IMR-90 (cell line): Measurements from ENCODE around the gene POMT2. TPM values are rescaled to one million over a fixed set of nuclear protein-coding genes. Genes with fewer than 3 reads are reported as not detected.

Experiments used
- ATAC-seq: fragments of 200-7000 bp; cut with Tn5 transposase; 2 replicates; pipeline ENCODE4 v1.9.1; 2020; ENCODE audit warnings: low read depth, mild to moderate bottlenecking, moderate library complexity
- BruUV-seq: library from RNA; stranded (reverse); fragments of 400-500 nt; replicated peaks from 2 replicates; lab custom pipeline; 2021; lab: Mats Ljungman, UMichigan
- CTCF ChIA-PET: fragments of 300-600 bp; formaldehyde crosslinking; extraction: SDS; loops from one replicate; lab custom pipeline; 2021; ENCODE audit warnings: antibody characterized with exemption; lab: Yijun Ruan, JAX
- POLR2A ChIA-PET: fragments of 300-600 bp; sonication (Branson Sonifier 250); formaldehyde crosslinking; loops from one replicate; lab custom pipeline; 2022; ENCODE audit warnings: antibody characterized with exemption; ENCODE audit not compliant: unreplicated experiment; lab: Charles Lee
- DNase-seq: peaks from one replicate; pipeline ENCODE4 v3.0.0; 2013
- H2AFZ ChIP-seq: replicated peaks from 2 replicates; pipeline ENCODE3; 2013; ENCODE audit warnings: low read length, mild to moderate bottlenecking; ENCODE audit not compliant: poor library complexity
- H2AK5ac ChIP-seq: 2 replicates; pipeline ENCODE4 v1.6.1; 2013; ENCODE audit warnings: low read depth, low read length, inconsistent platforms
- H2AK9ac ChIP-seq: replicated peaks from 2 replicates; pipeline ENCODE3; 2013; ENCODE audit warnings: mild to moderate bottlenecking, low read depth, low read length, moderate library complexity; ENCODE audit not compliant: poor library complexity
- H2BK120ac ChIP-seq: 2 replicates; pipeline ENCODE4 v1.6.1; 2013; ENCODE audit warnings: low read depth, low read length, inconsistent platforms
- H2BK15ac ChIP-seq: 3 replicates; pipeline ENCODE4 v1.6.1; 2013; ENCODE audit warnings: low read depth, low read length, inconsistent platforms
- H2BK20ac ChIP-seq: 2 replicates; pipeline ENCODE4 v1.6.1; 2013; ENCODE audit warnings: low read depth, mild to moderate bottlenecking, inconsistent platforms, low read length, moderate library complexity
- H2BK5ac ChIP-seq: 2 replicates; pipeline ENCODE4 v1.6.1; 2013; ENCODE audit warnings: mild to moderate bottlenecking, low read depth, low read length, inconsistent platforms; ENCODE audit not compliant: poor library complexity, severe bottlenecking
- H3K14ac ChIP-seq: replicated peaks from 2 replicates; pipeline ENCODE4 v1.6.1; 2013; ENCODE audit warnings: low read depth, low read length, inconsistent platforms
- H3K18ac ChIP-seq: 2 replicates; pipeline ENCODE4 v1.6.1; 2013; ENCODE audit warnings: low read depth, low read length, control low read depth
- H3K23ac ChIP-seq: 2 replicates; pipeline ENCODE4 v1.6.1; 2013; ENCODE audit warnings: low read depth, low read length, inconsistent platforms
- H3K27ac ChIP-seq: 2 replicates; pipeline ENCODE4 v1.5.1; 2013; ENCODE audit warnings: mild to moderate bottlenecking, control low read depth, low read length; ENCODE audit not compliant: insufficient read depth
- H3K27me3 ChIP-seq: 2 replicates; pipeline ENCODE4 v1.6.1; 2013; ENCODE audit warnings: low read length; ENCODE audit not compliant: control insufficient read depth, insufficient read depth
- H3K36me3 ChIP-seq: 2 replicates; pipeline ENCODE4 v1.6.1; 2013; ENCODE audit warnings: low read length, mixed read lengths; ENCODE audit not compliant: control insufficient read depth, insufficient read depth
- H3K4ac ChIP-seq: 2 replicates; pipeline ENCODE4 v1.6.1; 2013; ENCODE audit warnings: low read depth, low read length, inconsistent platforms
- H3K4me1 ChIP-seq: 2 replicates; pipeline ENCODE4 v1.6.1; 2013; ENCODE audit warnings: low read length, mixed read lengths; ENCODE audit not compliant: control insufficient read depth, insufficient read depth
- H3K4me2 ChIP-seq: 2 replicates; pipeline ENCODE4 v1.6.1; 2013; ENCODE audit warnings: low read depth, mild to moderate bottlenecking, control low read depth, low read length, moderate library complexity
- H3K4me3 ChIP-seq: 2 replicates; pipeline ENCODE4 v1.5.1; 2013; ENCODE audit warnings: low read depth, mild to moderate bottlenecking, control low read depth, low read length, moderate library complexity; ENCODE audit not compliant: insufficient read depth
- H3K56ac ChIP-seq: 2 replicates; pipeline ENCODE4 v1.6.1; 2013; ENCODE audit warnings: low read length, inconsistent platforms; ENCODE audit not compliant: insufficient read depth; ENCODE audit errors: extremely low read depth
- H3K79me1 ChIP-seq, 2 experiments: 2 replicates each; pipeline ENCODE4 v1.6.1; 2013; ENCODE audit warnings: low read length in 2 of 2, inconsistent platforms in 1 of 2, low read depth in 1 of 2
- H3K9ac ChIP-seq: 2 replicates; pipeline ENCODE4 v1.6.1; 2013; ENCODE audit warnings: low read depth, low read length, control low read depth
- H3K9me1 ChIP-seq: 2 replicates; pipeline ENCODE4 v1.6.1; 2013; ENCODE audit warnings: low read length, inconsistent platforms; ENCODE audit not compliant: insufficient read depth
- H3K9me3 ChIP-seq: 2 replicates; pipeline ENCODE4 v1.6.1; 2013; ENCODE audit warnings: low read length; ENCODE audit not compliant: control insufficient read depth, insufficient read depth
- H4K20me1 ChIP-seq: 2 replicates; pipeline ENCODE4 v1.6.1; 2013; ENCODE audit warnings: low read length, inconsistent platforms; ENCODE audit not compliant: insufficient read depth
- H4K5ac ChIP-seq: 2 replicates; pipeline ENCODE4 v1.6.1; 2013; ENCODE audit warnings: mild to moderate bottlenecking, low read depth, low read length, control low read depth
- H4K8ac ChIP-seq, 2 experiments: 2 replicates each; pipeline ENCODE4 v1.6.1; 2013; ENCODE audit warnings: low read depth in 2 of 2, low read length in 2 of 2, control low read depth in 1 of 2, inconsistent platforms in 1 of 2
- H4K91ac ChIP-seq: 2 replicates; pipeline ENCODE4 v1.6.1; 2013; ENCODE audit warnings: low read depth, low read length, inconsistent platforms; ENCODE audit not compliant: insufficient read depth
- CEBPB ChIP-seq: IDR thresholded peaks from 2 replicates; pipeline ENCODE4 v1.6.1; 2012; ENCODE audit warnings: low read depth, low read length, improper control_type of control experiment
- CHD1 ChIP-seq: IDR thresholded peaks from 2 replicates; pipeline ENCODE4 v1.6.1; 2012; ENCODE audit warnings: low read depth, low read length, improper control_type of control experiment
- ELK1 ChIP-seq: fragments of 150-350 bp; IDR thresholded peaks from 2 replicates; pipeline ENCODE4 v1.6.1; 2016; ENCODE audit warnings: low read depth, mild to moderate bottlenecking, low read length, moderate library complexity, borderline replicate concordance
- MAFK ChIP-seq: IDR thresholded peaks from 2 replicates; pipeline ENCODE4 v1.6.1; 2012; ENCODE audit warnings: low read depth, low read length, improper control_type of control experiment
- MAZ ChIP-seq: IDR thresholded peaks from 2 replicates; pipeline ENCODE4 v1.6.1; 2012; ENCODE audit warnings: low read depth, mild to moderate bottlenecking, low read length, improper control_type of control experiment, moderate library complexity, borderline replicate concordance
- MXI1 ChIP-seq: IDR thresholded peaks from 2 replicates; pipeline ENCODE4 v1.6.1; 2012; ENCODE audit warnings: low read depth, mild to moderate bottlenecking, low read length, moderate library complexity, borderline replicate concordance
- NFE2L2 ChIP-seq: fragments of 150-350 bp; IDR thresholded peaks from 2 replicates; pipeline ENCODE4 v1.6.1; 2016; ENCODE audit warnings: low read depth, mild to moderate bottlenecking, low read length
- POLR2A ChIP-seq: IDR thresholded peaks from 2 replicates; pipeline ENCODE4 v1.6.1; 2012; ENCODE audit warnings: mild to moderate bottlenecking, low read depth, low read length
- RAD21 ChIP-seq: IDR thresholded peaks from 2 replicates; pipeline ENCODE4 v1.6.1; 2012; ENCODE audit warnings: low read length, improper control_type of control experiment
- RCOR1 ChIP-seq: IDR thresholded peaks from 2 replicates; pipeline ENCODE4 v1.6.1; 2012; ENCODE audit warnings: mild to moderate bottlenecking, low read length, improper control_type of control experiment; ENCODE audit not compliant: insufficient replicate concordance
- SMC3 ChIP-seq: fragments of 150-350 bp; IDR thresholded peaks from 2 replicates; pipeline ENCODE4 v1.6.1; 2016; ENCODE audit warnings: low read depth, mild to moderate bottlenecking, antibody characterized with exemption, low read length, moderate library complexity
- WGBS, 2 experiments: methylation state at CpG; one replicate each; pipeline versions ENCODE4 v1.1.5 to v1.1.7; 2013; ENCODE audit warnings: missing lambda C conversion rate in 2 of 2; ENCODE audit not compliant: insufficient read length in 1 of 2; ENCODE audit errors: extremely low coverage in 2 of 2; 5-methylcytosine and 5-hydroxymethylcytosine counted together
- dilution Hi-C: fragments of 300-500 bp; cut with HindIII; formaldehyde crosslinking; loops from one replicate; pipeline ENCODE4 v1.14.3; 2018; ENCODE audit warnings: low sequenced_read_pairs; ENCODE audit not compliant: unreplicated experiment
- in situ Hi-C: fragments of 300-500 bp; cut with MboI; formaldehyde crosslinking; loops from 3 replicates; pipeline ENCODE4 v1.14.3; 2019; ENCODE audit warnings: low sequenced_read_pairs, inconsistent platforms, mixed read lengths
- intact Hi-C: fragments of 100-400 bp; cut with micrococcal nuclease; formaldehyde crosslinking; loops from 2 replicates; pipeline ENCODE4 v1.10.0; 2022
- polyA plus RNA-seq, 3 experiments: library from polyadenylated mRNA; depleted of rRNA; stranded (reverse); fragments of >200 nt; gene quantifications; 2 replicates each; pipeline ENCODE4 v1.2.3, GENCODE V29; 2012; ENCODE audit warnings: low replicate concordance in 1 of 3
- total RNA-seq: library from RNA; depleted of rRNA; stranded (reverse); fragments of >200 nt; gene quantifications from 2 replicates; pipeline ENCODE4 v1.2.3, GENCODE V29; 2012
- TF ChIP-seq, protein P1 (sequence below): fragments of 150-350 bp; IDR thresholded peaks from 2 replicates; pipeline ENCODE4 v1.6.1; 2017; ENCODE audit warnings: mild to moderate bottlenecking, antibody characterized with exemption, low read length, low read depth

The POMT2 gene
- total and polyA plus RNA-seq, 2 of the 4 experiments (the other 2 are of a cell fraction): 6.5 to 13.0 TPM

GRCh38 chr14:77325746-77326094 lies 5.0 kb upstream of the POMT2 start:
- H3K18ac ChIP-seq: no peak overlapping the region
- no peak overlapping the region for H2AK9ac ChIP-seq
- no peak overlapping the region for H2BK20ac ChIP-seq
- WGBS, 2 experiments: 90% methylated on average over 2 of the region's 3 CpGs; no CpG with 5 or more reads in 1 of the 2 experiments
- no peak overlapping the region for H2BK120ac ChIP-seq
- H3K79me1 ChIP-seq: peaks cover 9 to 18% of the 10 kb centered on the region in 2 experiments
- H3K23ac ChIP-seq: no peak overlapping the region
- no peak overlapping the region for H3K56ac ChIP-seq
- no peak overlapping the region for H4K5ac ChIP-seq
- CTCF ChIA-PET: no interaction called here
- no peak overlapping the region for H2BK15ac ChIP-seq
- H3K27ac ChIP-seq: no peak overlapping the region
- H4K8ac ChIP-seq: no peak overlapping the region
- H3K4me3 ChIP-seq: no peak overlapping the region
- H4K20me1 ChIP-seq: no peaks in the 10 kb centered on the region; the same call in 1 of the 2 replicates
- in situ Hi-C loops (no loop called here), intact Hi-C loops (no loop called here), dilution Hi-C loops (no loop called here)
- H3K4me1 ChIP-seq: peaks cover 2% of the 10 kb centered on the region; the same call in 1 of the 2 replicates
- no peak for ATAC-seq
- POLR2A ChIA-PET: no interaction called here
- H2AFZ ChIP-seq: no peak overlapping the region
- H2AK5ac ChIP-seq: no peak overlapping the region
- H4K91ac ChIP-seq: no peak overlapping the region
- H3K4me2 ChIP-seq: no peak overlapping the region
- BruUV-seq: no TSS peak
- H2BK5ac ChIP-seq: no peak overlapping the region
- no peaks in the 10 kb centered on the region for H3K9me3 ChIP-seq
- no peaks in the 10 kb centered on the region for H3K36me3 ChIP-seq
- H3K27me3 ChIP-seq: no peaks in the 10 kb centered on the region
- H3K9me1 ChIP-seq: peaks cover 9% of the 10 kb centered on the region; the same call in 1 of the 2 replicates
- no peak for DNase-seq
- H3K14ac ChIP-seq: no peak overlapping the region
- TF ChIP-seq RCOR1 (no peak), ELK1 (no peak), MXI1 (no peak), NFE2L2 (no peak), MAZ (no peak), CEBPB (no peak), POLR2A (no peak), CHD1 (no peak), RAD21 (no peak), MAFK (no peak), SMC3 (no peak)
- TF ChIP-seq, protein P1, sequence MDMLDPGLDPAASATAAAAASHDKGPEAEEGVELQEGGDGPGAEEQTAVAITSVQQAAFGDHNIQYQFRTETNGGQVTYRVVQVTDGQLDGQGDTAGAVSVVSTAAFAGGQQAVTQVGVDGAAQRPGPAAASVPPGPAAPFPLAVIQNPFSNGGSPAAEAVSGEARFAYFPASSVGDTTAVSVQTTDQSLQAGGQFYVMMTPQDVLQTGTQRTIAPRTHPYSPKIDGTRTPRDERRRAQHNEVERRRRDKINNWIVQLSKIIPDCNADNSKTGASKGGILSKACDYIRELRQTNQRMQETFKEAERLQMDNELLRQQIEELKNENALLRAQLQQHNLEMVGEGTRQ: no peak
- no peak overlapping the region for H3K9ac ChIP-seq
- H3K4ac ChIP-seq: no peak overlapping the region
